ENCODE data around the gene TICRR.

The TICRR gene

GRCh38 chr15:89628301-89628700 is 53.0 kb downstream of the TICRR start:
- DNase-seq (ENCODE audit: low read depth in 3 of 3) = no peak

GRCh38 chr15:89628806-89629715 is 53.8 kb downstream of the TICRR start:
- no peak for DNase-seq (ENCODE audit: low read depth in 3 of 3)

DNA sequence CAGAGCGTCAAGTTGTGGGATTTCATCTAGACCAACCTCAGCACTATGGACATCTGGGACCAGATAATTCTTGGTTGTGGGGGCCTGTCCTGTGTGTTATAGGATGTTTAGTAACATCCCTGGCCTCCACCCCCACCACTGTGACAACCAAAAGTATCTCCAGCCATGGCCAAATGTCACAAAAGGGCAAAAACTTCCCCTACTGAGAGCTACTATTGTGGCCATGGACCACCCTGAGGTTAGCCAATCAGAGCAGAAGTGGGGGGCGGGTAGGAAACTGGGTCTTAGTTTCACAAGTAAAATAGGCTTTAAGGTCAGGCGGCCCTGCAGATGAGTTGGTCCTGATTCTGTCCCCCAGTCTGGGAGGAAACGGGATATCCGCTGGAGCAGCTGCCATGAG is 54.6 kb downstream of the TICRR start:
- no peak for DNase-seq (ENCODE audit: low read depth in 3 of 3)

GRCh38 chr15:89630260-89630659 is 55.0 kb downstream of the TICRR start:
- DNase-seq (ENCODE audit: low read depth in 3 of 3) = no peak

DNA sequence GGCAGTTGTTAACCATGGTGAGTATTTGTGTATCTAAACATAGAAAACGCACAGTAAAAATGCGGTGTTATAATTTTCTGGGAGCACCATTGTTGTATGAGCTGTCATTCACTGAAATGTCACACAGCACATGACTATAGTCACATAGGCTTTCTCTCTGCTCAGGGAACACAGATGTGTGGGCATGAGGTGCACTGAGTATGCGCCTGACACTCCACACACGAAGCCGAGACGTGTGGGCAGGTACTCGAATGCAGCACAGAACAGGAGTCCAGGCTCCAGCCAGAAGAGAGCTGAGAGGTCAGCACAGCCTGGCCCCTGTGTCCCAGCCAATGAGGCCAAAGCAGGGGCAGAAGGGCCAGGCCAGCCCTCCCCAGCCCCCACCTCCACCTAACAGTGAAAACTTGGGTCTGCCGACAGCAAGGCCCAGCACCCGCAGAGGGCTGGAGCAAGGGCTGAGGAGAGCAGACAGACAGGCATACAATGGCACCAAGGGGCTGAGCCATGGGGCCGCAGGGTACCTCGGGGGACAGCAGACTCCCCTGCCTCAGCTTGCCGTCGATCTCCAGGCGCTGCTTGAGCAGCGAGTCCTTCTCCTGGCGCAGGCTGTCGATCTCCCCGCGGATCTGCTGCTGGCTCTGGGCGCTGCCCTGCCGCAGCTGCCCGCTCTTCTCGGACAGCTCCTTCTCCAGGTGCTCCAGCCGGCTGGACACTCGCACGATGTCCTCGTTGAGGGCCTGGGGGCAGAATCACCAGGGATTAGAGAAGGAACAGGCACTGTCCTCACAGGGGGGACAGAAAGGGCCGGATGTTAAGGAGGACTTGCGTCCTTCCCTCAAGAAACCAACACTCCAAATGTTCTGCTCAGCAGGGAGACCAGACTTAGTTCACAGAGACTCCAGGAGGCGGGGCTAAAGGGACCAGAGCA is 56.0 kb downstream of the TICRR start:
- DNase-seq (ENCODE audit: low read depth in 3 of 3) = no peak

DNA sequence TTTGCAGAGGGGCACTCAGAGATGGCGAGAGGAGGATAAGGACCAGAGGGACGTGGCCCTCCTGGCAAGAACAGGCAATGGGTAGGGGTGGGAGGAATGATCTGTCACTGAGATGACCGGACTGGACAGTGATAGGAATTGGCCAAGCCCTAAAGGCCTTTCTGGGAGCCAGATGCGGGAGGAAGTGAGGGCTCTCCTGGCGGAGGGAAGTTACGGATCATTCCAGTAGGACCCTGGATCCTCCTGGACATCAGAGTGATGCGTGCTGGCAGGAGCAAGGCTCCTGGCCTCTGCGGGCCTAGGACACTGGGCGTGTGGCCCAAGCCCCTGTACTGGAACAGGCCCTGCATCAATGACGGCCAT is 56.6 kb downstream of the TICRR start:
- DNase-seq (ENCODE audit: low read depth in 3 of 3) = no peak

DNA sequence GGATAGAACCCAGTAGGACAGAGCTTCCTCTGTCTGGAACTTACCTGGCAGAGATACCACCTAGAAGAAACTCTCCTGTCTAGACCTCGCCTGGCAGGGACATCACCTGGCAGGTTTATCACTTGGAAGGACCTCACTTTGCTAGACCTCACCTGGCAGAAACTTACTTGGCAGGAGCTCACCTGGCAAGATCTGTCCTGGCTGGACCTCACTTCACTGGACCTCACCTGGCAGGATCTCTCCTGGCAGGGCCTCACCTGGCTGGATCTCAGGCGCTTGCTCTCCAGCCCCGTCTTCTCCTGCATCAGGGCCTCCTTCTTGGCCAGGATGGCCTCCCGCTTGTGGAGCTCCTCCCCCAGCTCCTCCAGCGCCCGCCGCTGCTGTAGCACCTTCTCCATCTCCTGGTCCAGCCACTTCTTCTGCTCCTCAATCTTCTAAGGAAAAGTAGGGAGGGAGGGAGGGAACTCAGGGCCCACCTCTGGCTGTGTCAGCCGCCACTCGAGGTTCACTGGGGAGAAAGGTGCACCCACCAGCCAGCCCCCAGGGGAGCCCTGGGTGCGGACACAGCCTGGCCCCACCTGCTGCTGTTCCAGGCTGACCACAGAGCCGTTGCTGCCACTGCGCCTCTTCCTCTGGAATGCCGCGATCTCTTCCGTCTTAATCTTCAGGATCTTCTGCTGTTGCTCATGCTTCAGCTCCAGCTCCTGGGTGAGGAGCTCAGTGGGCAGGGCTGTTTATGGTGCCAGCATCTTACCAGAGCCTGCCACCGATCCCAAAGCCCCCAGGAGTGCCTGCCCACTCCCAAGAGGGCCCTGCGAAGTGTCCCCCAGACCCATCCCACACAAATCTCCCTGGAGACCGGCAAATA is 57.5 kb downstream of the TICRR start:
- DNase-seq (ENCODE audit: low read depth in 3 of 3) = no peak

GRCh38 chr15:89633585-89633984 is 58.3 kb downstream of the TICRR start:
- no peak for DNase-seq (ENCODE audit: low read depth in 3 of 3)

- no peak for DNase-seq (ENCODE audit: low read depth in 3 of 3)
Measured at GRCh38 chr15:89640245-89640644, 65.0 kb downstream of the TICRR start.

DNA sequence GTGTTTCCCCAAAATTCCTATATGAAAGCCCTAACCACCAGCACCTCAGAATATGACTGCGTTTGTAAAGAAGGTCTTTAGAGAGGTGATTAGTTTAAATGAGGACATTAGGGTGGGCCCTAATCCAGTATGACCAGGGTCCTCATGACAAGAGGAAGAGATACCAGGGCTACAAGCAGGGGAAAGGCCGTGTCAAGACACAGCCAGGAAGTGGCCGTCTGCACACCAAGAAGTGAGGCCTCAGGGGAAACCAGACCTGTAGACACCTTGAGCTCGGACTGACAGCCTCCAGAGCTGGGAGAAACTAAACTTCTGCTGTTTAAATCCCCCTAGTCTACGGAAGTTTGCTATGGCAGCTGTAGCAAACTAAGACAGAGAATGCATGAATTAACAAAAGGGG is 65.8 kb downstream of the TICRR start:
- no peak for DNase-seq (ENCODE audit: low read depth in 3 of 3)

DNA sequence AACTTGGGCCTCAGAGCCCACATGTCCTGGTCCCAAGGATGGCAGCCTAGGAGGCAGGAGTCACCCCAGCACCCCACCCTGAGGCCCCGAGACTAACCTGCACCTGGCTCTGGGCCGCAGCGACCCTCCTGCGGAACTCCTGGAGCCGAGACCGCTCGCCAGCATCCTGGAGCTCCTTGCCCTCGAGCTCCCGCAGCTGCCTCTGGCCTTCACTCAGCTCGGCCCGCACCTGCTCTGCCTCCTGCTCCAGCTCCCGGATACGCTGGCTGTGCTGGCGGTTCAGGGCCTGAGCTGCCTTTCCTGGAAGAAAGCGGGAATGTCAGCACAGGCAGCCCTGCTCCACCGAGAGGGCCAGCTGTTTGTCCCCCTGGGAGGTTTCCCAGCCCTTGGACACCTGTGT is 66.8 kb downstream of the TICRR start:
- DNase-seq (ENCODE audit: low read depth in 3 of 3) = no peak

DNA sequence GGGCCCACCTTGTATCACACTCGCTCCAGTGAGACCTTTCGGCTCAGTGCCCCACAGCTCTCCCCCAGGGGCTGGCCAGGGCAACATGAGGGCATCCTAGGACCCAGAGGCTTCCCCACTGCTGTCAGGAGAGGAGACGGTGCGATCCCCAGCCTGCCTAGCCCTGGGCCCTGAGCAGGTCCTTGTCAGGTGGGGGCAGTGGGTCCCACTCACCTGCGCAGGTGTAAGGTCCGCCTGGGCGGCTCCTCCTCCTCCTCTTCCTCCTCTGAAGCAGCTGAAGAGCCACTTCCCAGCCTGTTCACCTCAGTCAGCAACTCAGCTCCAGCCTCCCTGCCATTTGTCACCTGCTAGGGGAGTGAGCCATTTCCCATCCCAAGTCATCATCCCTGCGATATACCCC is 70.4 kb downstream of the TICRR start:
- DNase-seq (ENCODE audit: low read depth in 3 of 3) = no peak

DNA sequence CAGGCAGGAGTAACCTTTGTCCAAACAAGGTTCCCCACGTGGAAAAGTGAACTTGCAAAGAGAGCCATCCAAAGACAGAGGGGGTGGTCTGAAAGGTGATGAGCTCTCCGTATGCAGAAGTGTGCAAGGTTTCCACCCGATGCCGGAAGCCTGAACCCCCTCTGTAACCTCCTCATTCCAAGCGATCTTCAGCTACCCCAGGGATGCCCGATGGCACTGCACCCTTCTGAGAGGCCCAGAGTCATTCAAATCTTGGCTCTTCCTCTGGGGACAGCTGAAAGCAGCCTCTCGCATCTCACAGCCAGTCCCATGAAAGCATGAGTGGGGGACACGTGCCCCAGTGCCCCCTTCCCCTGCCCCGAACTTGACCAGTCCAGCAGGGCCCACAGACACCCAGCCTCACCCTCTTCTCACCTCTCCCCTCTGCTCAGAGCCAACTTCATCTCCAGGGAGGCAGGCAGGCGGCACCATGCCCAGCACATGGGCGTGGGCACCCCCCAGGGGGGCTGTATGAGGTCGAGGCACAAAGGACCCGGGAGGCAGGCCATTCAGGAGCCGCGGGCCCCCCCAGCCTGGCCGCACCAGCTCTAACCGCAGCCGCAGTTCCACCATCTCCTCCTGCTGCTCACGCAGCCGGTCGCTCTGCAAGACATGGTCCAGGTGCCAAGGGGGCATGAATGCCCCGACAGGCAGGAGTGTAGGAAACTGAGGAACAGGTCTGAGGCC is 71.3 kb downstream of the TICRR start:
- DNase-seq (ENCODE audit: low read depth in 3 of 3) = no peak

GRCh38 chr15:89647191-89647851 is 72.1 kb downstream of the TICRR start:
- DNase-seq (ENCODE audit: low read depth in 3 of 3) = peak; percentile 22 to 73 (median 38)

DNA sequence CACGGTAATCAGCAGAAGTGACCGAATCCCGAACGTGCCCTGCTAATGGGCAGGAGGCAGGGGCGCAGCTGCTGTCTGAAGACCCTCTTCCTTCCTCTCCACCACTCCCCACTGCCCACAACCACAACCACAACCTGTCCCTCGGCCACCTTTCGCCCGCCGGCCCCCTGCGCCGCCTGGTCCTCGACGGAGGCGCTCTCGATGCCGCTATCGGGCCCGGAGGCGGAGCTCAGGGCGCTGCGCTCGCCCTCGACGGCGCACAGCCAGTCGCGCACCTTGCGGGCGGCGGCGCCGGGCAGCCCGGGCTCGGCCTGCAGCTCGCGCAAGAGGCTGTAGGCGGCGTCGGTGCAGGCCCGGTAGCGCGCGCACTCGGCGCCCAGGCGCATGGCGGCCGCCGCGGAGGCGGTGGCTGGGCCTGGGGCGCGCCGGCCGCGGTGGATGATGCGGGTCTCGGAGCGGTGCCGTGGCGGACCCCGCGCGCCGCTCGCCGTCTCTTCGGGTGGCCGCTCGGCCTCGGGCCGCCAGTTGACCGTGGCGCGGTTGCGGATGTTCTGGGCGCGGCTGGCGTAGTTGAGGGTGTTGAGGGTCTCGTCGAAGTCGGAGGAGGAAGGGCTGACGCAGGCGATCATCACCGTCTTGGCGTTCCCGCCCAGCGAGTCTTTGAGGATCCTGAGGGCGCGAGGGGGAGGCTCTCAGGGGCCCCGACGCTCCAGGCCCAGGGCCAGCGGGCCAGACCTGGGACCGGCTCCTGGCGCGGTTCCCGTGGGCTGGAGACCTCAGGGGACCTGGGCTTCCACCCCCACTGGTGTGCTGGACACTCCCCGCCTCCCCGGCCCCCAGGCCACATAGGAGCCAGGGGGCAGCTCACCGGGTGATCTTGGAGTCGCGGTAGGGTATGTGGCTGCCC is 73.1 kb downstream of the TICRR start:
- no peak for DNase-seq (ENCODE audit: low read depth in 3 of 3)

DNA sequence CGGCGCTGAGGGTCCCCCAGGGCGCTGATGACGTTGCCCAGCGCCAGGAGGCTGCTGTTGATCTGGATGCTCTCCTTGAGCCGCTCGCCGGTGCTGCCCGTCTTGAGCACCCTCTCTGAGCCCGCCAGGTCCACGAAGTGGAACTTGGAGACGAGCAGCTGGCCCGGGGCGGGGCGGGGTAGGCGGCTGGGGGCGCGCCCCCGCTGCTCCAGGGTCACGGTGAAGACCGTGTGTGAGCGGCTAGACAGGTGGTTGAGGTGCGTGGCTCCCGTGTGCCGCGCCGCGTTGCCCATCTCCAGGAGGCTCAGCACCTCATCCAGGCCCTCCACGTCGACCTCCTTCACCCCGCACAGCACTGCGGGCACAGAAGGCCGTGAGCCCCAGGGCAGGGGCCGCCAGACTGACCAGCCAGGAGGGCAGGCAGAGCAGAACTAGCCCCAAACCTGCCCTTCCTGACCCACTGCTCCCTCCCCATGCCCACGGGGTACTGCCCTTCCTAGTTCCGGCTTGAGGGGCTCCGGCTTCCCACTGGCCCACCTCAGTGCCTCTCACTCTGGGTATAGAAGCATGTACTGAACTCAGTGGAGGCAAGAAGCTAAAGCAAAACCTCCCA is 73.8 kb downstream of the TICRR start:
- no peak for DNase-seq (ENCODE audit: low read depth in 3 of 3)

DNA sequence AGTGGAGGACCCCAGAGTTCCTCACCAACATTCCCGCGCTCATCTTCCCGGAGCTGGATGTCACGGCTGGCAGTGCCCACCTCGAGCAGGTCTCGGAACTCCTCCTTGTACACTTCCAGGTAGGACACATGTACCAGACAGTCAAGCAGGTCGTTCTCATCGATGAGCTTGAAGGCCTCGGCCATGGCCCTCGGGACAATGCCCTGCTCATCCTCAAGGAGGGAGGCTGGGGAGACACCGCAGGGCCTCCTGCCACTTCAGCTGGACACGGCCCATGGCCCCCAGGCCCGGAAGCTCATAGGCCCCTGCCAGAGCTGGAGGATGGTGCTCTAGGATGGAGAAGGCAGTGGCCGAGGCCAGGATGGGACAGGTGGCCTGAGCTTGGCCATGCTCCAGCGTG is 74.4 kb downstream of the TICRR start:
- DNase-seq (ENCODE audit: low read depth in 3 of 3) = no peak

DNA sequence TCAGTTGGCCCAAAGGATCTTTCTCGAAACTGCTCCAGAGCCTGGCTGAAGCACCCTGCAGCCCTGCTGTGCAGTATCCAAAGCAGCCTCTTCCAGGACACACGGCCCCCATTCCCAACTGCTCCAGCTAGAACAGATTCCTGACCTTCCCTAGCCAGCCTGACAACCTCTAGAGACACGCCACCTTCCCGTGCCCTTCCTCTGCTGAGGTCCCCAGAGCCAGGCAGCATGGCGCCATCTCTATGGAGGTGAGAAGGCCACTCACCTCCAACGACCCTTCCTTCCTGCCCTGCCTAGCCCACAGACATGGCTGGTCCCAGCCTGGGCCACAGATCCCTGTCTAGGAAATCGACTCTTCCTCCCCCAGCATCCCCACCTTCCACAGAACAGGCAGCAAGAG is 76.9 kb downstream of the TICRR start:
- DNase-seq (ENCODE audit: low read depth in 3 of 3) = no peak

GRCh38 chr15:89652666-89653065 is 77.4 kb downstream of the TICRR start:
- no peak for DNase-seq (ENCODE audit: low read depth in 3 of 3)
